Activated CD8-positive, alpha-beta T cell treated with anti-CD3 and anti-CD28 coated beads for 36 hours (primary cell): Measurements from ENCODE around the gene AGK. TPM values are rescaled to one million over a fixed set of nuclear protein-coding genes. Genes with fewer than 3 reads are reported as not detected.
A peak's percentile ranks its signal among the peaks of the same experiment; 100 is the strongest.

ENCODE experiments used
- ATAC-seq: fragments of 200-7000 bp; cut with Tn5 transposase; one replicate; pipeline ENCODE4 v1.10.0; 2021; ENCODE audit warnings: mild to moderate bottlenecking, moderate library complexity
- CTCF ChIA-PET: fragments of 350-600 bp; sonication (Branson Sonifier 250); formaldehyde crosslinking; loops from one replicate; lab custom pipeline; 2021; ENCODE audit warnings: antibody characterized with exemption; lab: Charles Lee
- POLR2A ChIA-PET: fragments of 350-600 bp; sonication (Branson Sonifier 250); formaldehyde crosslinking; loops from one replicate; lab custom pipeline; 2021; ENCODE audit warnings: antibody characterized with exemption; lab: Charles Lee
- DNase-seq: peaks from one replicate; pipeline ENCODE4 v3.0.0-alpha.2; 2020
- H3K27ac Mint-ChIP-seq: one replicate; pipeline ENCODE4 v1.8.0; 2021; ENCODE audit warnings: mild to moderate bottlenecking, mixed read lengths
- H3K27me3 Mint-ChIP-seq: one replicate; pipeline ENCODE4 v1.8.0; 2021; ENCODE audit warnings: mixed read lengths
- H3K36me3 Mint-ChIP-seq: one replicate; pipeline ENCODE4 v1.8.0; 2021; ENCODE audit warnings: low read depth, mixed read lengths
- H3K4me1 Mint-ChIP-seq: one replicate; pipeline ENCODE4 v1.8.0; 2021; ENCODE audit warnings: low read depth, mixed read lengths
- H3K4me3 Mint-ChIP-seq: one replicate; pipeline ENCODE4 v1.8.0; 2021; ENCODE audit warnings: mild to moderate bottlenecking, moderate library complexity, mixed read lengths
- H3K9me3 Mint-ChIP-seq: one replicate; pipeline ENCODE4 v1.8.0; 2021; ENCODE audit warnings: mixed read lengths
- intact Hi-C: fragments of 100-400 bp; cut with micrococcal nuclease; formaldehyde crosslinking; loops from one replicate; pipeline ENCODE4 v1.10.0; 2022
- total RNA-seq, 2 experiments: library from RNA; stranded (reverse); gene quantifications; one replicate each; pipeline ENCODE4 v1.2.3, GENCODE V29; 2021
- TF ChIP-seq, protein P1 (sequence below): fragments of 200-600 bp; IDR thresholded peaks from one replicate; pipeline ENCODE4 v1.8.0; 2022; ENCODE audit warnings: antibody characterized with exemption, mild to moderate bottlenecking

AGK gene
- total RNA-seq, 2 experiments from 2014 or later = 70.1 to 73.7 TPM

DNA sequence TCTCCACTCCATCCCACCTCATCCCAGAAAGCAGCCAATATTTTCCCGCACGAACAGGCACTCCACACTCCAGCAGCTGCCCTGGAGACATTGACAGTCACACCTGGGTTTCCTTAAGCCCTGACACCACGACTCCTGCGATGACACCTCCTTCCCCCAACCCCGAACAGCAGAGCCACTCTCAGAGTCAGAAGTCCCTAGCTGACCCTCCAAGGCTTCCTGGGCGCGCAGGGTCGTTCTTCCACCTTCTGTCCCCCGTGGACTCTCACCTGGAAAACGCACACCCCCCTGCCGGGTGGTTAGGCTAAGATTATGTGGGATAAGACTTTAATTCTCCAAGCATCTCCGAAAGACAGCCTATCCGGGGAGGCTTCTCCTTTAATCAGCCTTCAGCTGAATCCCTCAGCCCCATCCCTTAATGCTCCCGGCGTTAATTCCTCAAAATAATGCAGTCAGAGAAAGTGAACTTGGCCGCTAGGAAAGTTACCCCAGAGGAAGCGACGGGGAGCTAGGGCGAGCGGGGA, 149.7 kb downstream of the AGK start:
- intact Hi-C loops = no loop called here

DNA sequence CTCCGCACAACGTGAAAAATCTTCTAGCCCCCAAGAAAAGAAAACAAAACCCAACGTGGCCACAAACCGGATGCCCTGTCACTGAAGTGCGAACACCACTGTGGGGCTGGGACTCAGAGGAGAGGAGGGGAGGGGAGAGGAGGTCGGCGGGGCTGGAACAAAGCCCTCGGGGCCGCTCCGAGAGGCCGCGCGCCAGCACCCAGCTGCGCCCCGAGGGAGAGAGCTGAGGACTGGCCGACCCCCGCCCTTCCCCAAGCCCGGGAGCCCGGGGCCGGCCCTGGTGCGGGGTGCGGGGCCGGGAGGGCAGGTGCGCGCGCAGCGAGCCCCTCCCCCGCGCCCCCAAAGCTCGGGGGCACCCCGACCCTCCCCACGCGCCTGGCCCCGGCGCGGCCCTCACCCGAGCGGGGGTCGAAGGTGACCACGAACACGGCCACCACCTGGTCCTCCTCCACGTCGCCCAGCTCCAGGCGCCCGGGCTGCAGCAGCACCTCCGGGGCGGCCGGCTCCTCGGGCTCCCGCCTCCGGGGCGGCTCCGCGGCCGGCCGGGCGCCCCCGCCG, 150.4 kb downstream of the AGK start:
- intact Hi-C loops = no loop called here

More for the DNA sequence above, 149.7 kb downstream of the AGK start:
- peaks cover 50% of the 10 kb centered on the region for H3K4me1 Mint-ChIP-seq
- peaks cover 2% of the 10 kb centered on the region for H3K36me3 Mint-ChIP-seq
- ChIA-PET POLR2A (interaction anchor here (0.8 to 3.3 kb wide), 7 partner anchors 9 to 774 kb away, joined by 3 to 13 read pairs (median 3); partner anchors contain the start of gene SSBP1), CTCF (interaction anchor here (1.0 to 4.5 kb wide), 5 partner anchors 11 to 85 kb away, joined by 4 to 28 read pairs (median 6); partner anchors contain the start of gene SSBP1)
- TF ChIP-seq, protein P1, sequence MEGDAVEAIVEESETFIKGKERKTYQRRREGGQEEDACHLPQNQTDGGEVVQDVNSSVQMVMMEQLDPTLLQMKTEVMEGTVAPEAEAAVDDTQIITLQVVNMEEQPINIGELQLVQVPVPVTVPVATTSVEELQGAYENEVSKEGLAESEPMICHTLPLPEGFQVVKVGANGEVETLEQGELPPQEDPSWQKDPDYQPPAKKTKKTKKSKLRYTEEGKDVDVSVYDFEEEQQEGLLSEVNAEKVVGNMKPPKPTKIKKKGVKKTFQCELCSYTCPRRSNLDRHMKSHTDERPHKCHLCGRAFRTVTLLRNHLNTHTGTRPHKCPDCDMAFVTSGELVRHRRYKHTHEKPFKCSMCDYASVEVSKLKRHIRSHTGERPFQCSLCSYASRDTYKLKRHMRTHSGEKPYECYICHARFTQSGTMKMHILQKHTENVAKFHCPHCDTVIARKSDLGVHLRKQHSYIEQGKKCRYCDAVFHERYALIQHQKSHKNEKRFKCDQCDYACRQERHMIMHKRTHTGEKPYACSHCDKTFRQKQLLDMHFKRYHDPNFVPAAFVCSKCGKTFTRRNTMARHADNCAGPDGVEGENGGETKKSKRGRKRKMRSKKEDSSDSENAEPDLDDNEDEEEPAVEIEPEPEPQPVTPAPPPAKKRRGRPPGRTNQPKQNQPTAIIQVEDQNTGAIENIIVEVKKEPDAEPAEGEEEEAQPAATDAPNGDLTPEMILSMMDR = no peak
- H3K27ac Mint-ChIP-seq = peak overlapping the region; percentile 49
- H3K27me3 Mint-ChIP-seq = peaks cover 2% of the 10 kb centered on the region
- no peaks in the 10 kb centered on the region for H3K9me3 Mint-ChIP-seq
- peak overlapping the region; percentile 71 for H3K4me3 Mint-ChIP-seq
- ATAC-seq (no peak), DNase-seq (peak; percentile 26)

DNA sequence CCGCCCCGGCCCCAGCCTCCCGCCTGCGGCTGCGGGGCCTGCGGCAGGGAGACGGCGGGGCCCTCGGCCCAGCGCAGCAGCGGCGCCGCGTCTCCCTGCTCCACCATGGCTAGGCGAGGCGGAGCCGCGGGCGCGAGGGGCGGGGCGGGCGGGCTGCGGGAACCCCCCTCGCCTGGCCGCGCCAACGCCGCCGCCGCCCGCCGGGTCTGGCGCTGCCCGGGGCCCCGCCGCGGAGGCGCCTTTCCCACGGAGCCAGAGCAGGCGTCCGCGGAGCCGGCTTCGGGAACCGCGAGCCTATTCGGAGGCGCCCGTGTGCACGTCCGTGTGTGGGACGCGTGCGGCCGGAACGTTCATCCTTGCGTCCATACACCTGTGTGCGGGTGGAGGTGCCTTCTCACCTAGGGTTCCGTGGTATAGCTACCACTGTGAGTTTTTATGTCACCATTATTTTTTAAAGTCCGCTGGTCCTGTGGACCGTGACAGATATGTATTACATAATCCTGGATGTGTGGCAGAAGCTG, 150.9 kb downstream of the AGK start, which contains the start of gene DENND11:
Gene DENND11, minus strand, starts transcription at position 120 of the 521 bp plus-strand sequence. Its CDS starts 13 bp downstream, at position 107.
- Mint-ChIP-seq H3K4me1 (peaks cover 42% of the 10 kb centered on the region), H3K36me3 (peaks cover 2% of the 10 kb centered on the region), H3K27me3 (peaks cover 2% of the 10 kb centered on the region), H3K9me3 (no peaks in the 10 kb centered on the region), H3K27ac (peak within 1 kb of the TSS; percentile 68), H3K4me3 (peak within 1 kb of the TSS; percentile 71)
- ChIA-PET CTCF (interaction anchor here (2.1 to 4.5 kb wide), 3 partner anchors 12 to 48 kb away, joined by 6 to 28 read pairs (median 23); partner anchors contain the start of gene SSBP1), POLR2A (interaction anchor here (1.4 to 3.3 kb wide), 4 partner anchors 31 to 55 kb away, joined by 3 to 13 read pairs (median 6); partner anchors contain the start of gene SSBP1)
- TF ChIP-seq, protein P1 = no peak
- DNase-seq (peak; percentile 34), ATAC-seq (peak; percentile 74)
- intact Hi-C loops = no loop called here

More for the DNA sequence above, 150.4 kb downstream of the AGK start:
- peak; percentile 88 for ATAC-seq
- peak overlapping the region; percentile 71 for H3K4me3 Mint-ChIP-seq
- peaks cover 2% of the 10 kb centered on the region for H3K27me3 Mint-ChIP-seq
- H3K27ac Mint-ChIP-seq = peak overlapping the region; percentile 68
- H3K36me3 Mint-ChIP-seq = peaks cover 2% of the 10 kb centered on the region
- TF ChIP-seq, protein P1 = no peak
- H3K4me1 Mint-ChIP-seq = peaks cover 47% of the 10 kb centered on the region
- DNase-seq = peak; percentile 86
- CTCF ChIA-PET = interaction anchor here (1.0 to 4.5 kb wide), 5 partner anchors 11 to 84 kb away, joined by 4 to 28 read pairs (median 6); partner anchors contain the start of gene SSBP1
- no peaks in the 10 kb centered on the region for H3K9me3 Mint-ChIP-seq
- POLR2A ChIA-PET = interaction anchor here (0.8 to 3.3 kb wide), 9 partner anchors 8 to 774 kb away, joined by 3 to 13 read pairs (median 3); partner anchors contain the start of gene SSBP1

DNA sequence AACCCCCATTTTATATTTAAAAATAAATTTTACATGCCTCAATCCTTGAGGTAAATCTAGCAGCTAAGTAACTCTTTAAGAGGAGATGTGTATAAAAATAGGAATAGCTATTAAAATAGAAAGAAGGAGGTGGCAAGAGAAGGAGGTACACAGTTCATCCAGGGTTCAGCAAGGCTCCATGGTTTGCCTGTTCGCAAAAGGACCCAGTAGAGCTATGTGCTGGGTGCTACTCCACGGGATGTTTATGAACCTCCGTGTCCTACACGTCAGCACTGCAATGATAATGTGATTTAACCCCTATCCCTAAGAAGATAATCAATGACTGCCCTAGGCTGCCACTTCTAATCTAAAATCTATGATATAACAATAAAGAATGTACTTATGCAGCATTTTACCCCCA, 151.7 kb downstream of the AGK start:
- ATAC-seq = no peak
- H3K4me3 Mint-ChIP-seq = no peak overlapping the region
- DNase-seq = no peak
- TF ChIP-seq, protein P1 = no peak
- CTCF ChIA-PET = interaction anchor here (1.2 to 4.5 kb wide), 3 partner anchors 36 to 82 kb away, joined by 4 to 28 read pairs (median 23); partner anchors contain the start of gene SSBP1
- H3K36me3 Mint-ChIP-seq = peaks cover 2% of the 10 kb centered on the region
- intact Hi-C loops = no loop called here
- H3K27me3 Mint-ChIP-seq = peaks cover 2% of the 10 kb centered on the region
- peaks cover 34% of the 10 kb centered on the region for H3K4me1 Mint-ChIP-seq
- H3K27ac Mint-ChIP-seq = no peak overlapping the region
- H3K9me3 Mint-ChIP-seq = no peaks in the 10 kb centered on the region
- POLR2A ChIA-PET = interaction anchor here (1.4 to 3.3 kb wide), 3 partner anchors 30 to 39 kb away, joined by 3 to 13 read pairs (median 7); partner anchors contain the start of gene SSBP1
